Measurements from ENCODE around the gene VSTM2A. TPM values are rescaled to one million over a fixed set of nuclear protein-coding genes. Genes with fewer than 3 reads are reported as not detected.

Gene VSTM2A
- total and polyA plus RNA-seq, 2 of the 8 experiments (the other 6 are each of a cell fraction or from before 2014, with no cell fraction given), result 0.58 to 1.4 TPM

DNA sequence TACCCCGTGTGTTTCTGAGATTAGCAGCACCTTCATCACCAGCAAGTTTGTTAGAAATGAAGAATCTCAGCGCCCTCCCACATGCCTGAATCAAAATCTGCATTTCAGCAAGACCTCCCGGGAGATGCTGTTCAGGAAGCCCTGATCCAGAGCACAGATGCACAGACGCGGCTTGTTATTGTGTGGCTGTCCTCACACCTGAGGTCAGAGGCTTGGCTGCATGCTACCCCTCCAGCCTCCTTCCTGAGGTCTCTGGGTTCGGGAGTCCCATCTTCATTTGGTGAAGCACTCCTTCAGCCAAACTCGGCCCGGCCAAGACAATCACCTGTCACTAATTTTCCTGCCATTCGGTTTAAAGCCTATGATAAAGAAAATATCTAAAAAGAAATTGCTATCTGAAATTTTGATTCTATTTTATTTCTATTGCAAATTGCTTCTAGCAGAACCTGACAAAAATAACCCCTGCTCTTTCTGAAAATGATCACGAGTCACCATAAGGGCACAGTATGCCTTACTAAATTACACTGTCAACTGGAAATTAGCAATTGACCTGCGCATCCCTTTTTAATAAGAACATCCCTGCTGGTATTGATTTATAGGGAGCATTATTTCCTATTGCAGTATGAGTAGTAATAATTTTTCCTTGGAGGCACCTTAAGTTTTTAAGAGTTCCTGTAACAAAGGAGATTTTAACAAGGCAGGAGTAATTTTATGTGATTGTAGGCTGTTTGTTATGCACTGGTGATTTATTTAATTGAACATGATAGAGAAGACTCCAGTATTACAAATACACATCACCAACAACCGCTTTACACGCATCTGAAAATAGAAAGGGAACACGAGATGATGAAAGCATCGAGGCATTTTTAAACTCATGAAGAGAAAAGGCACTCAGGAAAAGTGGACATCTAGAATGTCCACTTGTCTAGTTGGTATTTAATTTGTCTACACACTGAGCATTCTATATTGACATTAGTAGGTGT lies 49.5 kb downstream of the VSTM2A start (continued):
- no peak for TF ChIP-seq SP1 (IDR thresholded peaks at IDR 0.05; ENCODE audit: low read depth, low read length)
- TF ChIP-seq CREB1 (IDR thresholded peaks at IDR 0.05), result no peak
- no peak for TF ChIP-seq POLR2A (IDR thresholded peaks at IDR 0.05; ENCODE audit: control extremely low read depth in 1 of 2, low read depth in 2 of 2, low read length in 2 of 2)

Data from H1 (cell line).